Tibial artery (tissue), 4 donors: ENCODE measurements around the gene IPO4.

ENCODE experiments used
- DNase-seq, 2 donors: peaks; one replicate each; pipeline ENCODE4 v3.0.0-alpha.2; 2019
- H3K27ac ChIP-seq, 2 donors: fragments of 200-600 bp; sonication (generic) in 1 of 2; 1 replicate in 1 of 2; 2 replicates in 1 of 2; pipeline ENCODE4 v1.5.1; 2018 to 2019; ENCODE audit warnings: mild to moderate bottlenecking in 1 of 2
- H3K27me3 ChIP-seq, 2 donors: fragments of 200-600 bp; sonication (generic) in 1 of 2; one replicate each; pipeline versions ENCODE4 v1.5.1 to v1.6.0; 2016 to 2019
- H3K36me3 ChIP-seq, 3 donors: fragments of 200-600 bp; sonication (generic) in 2 of 3; one replicate each; pipeline ENCODE4 v1.5.1; 2016 to 2019; ENCODE audit warnings: mild to moderate bottlenecking in 2 of 3
- H3K4me1 ChIP-seq, 4 donors: fragments of 200-600 bp; sonication (generic) in 2 of 4; 1 replicate in 3 of 4; 2 replicates in 1 of 4; pipeline ENCODE4 v1.5.1; 2016 to 2019
- H3K4me3 ChIP-seq, 2 donors: fragments of 200-600 bp; sonication (generic) in 1 of 2; 1 replicate in 1 of 2; 2 replicates in 1 of 2; pipeline ENCODE4 v1.5.1; 2018 to 2019; ENCODE audit warnings: mild to moderate bottlenecking in 2 of 2
- H3K9me3 ChIP-seq, 3 donors: fragments of 200-600 bp; sonication (generic) in 1 of 3; one replicate each; pipeline ENCODE4 v1.5.1; 2016 to 2019
- CTCF ChIP-seq, 2 experiments: fragments of 200-600 bp in 1 of 2; fragments of 450-650 bp in 1 of 2; IDR thresholded peaks; one replicate each; pipeline ENCODE4 v1.5.1; 2017 to 2019; ENCODE audit warnings: antibody characterized with exemption in 2 of 2, mild to moderate bottlenecking in 1 of 2, moderate library complexity in 1 of 2
- intact Hi-C: fragments of 100-400 bp; cut with DNase I; formaldehyde crosslinking; loops from one replicate; pipeline ENCODE4 v1.15.0; 2023; ENCODE audit warnings: low total_unique reads

IPO4 gene

GRCh38 chr14:24160499-24160849 lies 28.1 kb downstream of the IPO4 start:
- peaks cover 59 to 79% (median 60%) of the 10 kb centered on the region in 3 donors for H3K36me3 ChIP-seq
- no peak for DNase-seq
- no peaks in the 10 kb centered on the region for H3K27me3 ChIP-seq
- peak overlapping the region; percentile 84 to 93 for H3K27ac ChIP-seq
- no peaks in the 10 kb centered on the region for H3K9me3 ChIP-seq
- intact Hi-C loops = no loop called here
- no peak overlapping the region for H3K4me3 ChIP-seq
- TF ChIP-seq CTCF (IDR thresholded peaks at IDR 0.05) = no peak
- peaks cover 0 to 37% (median 28%) of the 10 kb centered on the region in 4 donors for H3K4me1 ChIP-seq

- intact Hi-C loops = no loop called here
- no peak for TF ChIP-seq CTCF (IDR thresholded peaks at IDR 0.05)
- Histone ChIP-seq H3K4me1 (peaks cover 0 to 37% (median 28%) of the 10 kb centered on the region in 4 donors), H3K36me3 (peaks cover 59 to 79% (median 60%) of the 10 kb centered on the region in 3 donors), H3K27ac (peak overlapping the region; percentile 84 to 93), H3K4me3 (no peak overlapping the region), H3K27me3 (no peaks in the 10 kb centered on the region), H3K9me3 (no peaks in the 10 kb centered on the region)
- no peak for DNase-seq
These were observed 28.7 kb downstream of the IPO4 start for GRCh38 chr14:24159777-24160498.

GRCh38 chr14:24157331-24157730 lies 31.3 kb downstream of the IPO4 start:
- Histone ChIP-seq H3K36me3 (peaks cover 47 to 83% (median 55%) of the 10 kb centered on the region in 3 donors), H3K27ac (no peak overlapping the region), H3K4me3 (no peak overlapping the region), H3K4me1 (peaks cover 0 to 16% (median 12%) of the 10 kb centered on the region in 4 donors), H3K27me3 (no peaks in the 10 kb centered on the region), H3K9me3 (no peaks in the 10 kb centered on the region)
- no peak for TF ChIP-seq CTCF (IDR thresholded peaks at IDR 0.05)
- intact Hi-C loops = no loop called here
- no peak for DNase-seq

DNA sequence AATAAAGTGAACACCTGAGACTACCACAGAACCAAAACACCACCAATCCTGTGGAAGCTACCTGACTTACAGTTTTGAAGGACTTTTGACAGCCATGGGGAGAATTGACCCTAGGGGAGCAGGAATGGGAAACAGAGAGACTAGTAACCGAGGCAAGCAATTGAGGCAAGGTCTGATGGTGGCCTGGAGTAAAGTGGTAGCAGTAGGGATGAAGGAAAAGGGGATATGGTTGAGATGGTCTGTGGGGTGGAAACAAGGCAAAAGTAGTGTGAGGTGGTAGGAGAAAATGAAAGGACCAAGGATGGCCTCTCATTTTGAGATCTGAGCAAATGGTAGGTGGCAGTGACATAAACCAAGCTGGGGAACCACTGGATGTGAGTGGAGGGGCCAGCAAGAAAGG lies 31.8 kb downstream of the IPO4 start:
- intact Hi-C loops = no loop called here
- H3K4me3 ChIP-seq = no peak overlapping the region
- no peak for DNase-seq

DNA sequence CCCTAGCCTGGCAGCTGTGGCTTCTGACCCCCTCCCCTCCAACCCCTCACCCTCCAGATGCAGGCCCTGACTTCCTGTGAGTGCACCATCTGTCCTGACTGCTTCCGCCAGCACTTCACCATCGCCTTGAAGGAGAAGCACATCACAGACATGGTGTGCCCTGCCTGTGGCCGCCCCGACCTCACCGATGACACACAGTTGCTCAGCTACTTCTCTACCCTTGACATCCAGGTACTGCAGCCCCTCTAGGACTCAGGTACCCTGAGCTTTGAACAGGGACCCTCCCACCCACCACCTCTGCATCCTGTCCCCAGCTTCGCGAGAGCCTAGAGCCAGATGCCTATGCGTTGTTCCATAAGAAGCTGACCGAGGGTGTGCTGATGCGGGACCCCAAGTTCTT lies 33.5 kb downstream of the IPO4 start:
- Histone ChIP-seq H3K4me3 (no peak overlapping the region), H3K9me3 (no peaks in the 10 kb centered on the region), H3K27me3 (no peaks in the 10 kb centered on the region), H3K27ac (no peak overlapping the region), H3K36me3 (peaks cover 68 to 98% (median 78%) of the 10 kb centered on the region in 3 donors), H3K4me1 (no peaks in the 10 kb centered on the region)
- DNase-seq = no peak
- intact Hi-C loops = no loop called here
- TF ChIP-seq CTCF (IDR thresholded peaks at IDR 0.05) = no peak

More for the DNA sequence above, 31.8 kb downstream of the IPO4 start:
- H3K36me3 ChIP-seq = peaks cover 52 to 88% (median 60%) of the 10 kb centered on the region in 3 donors
- peaks cover 0 to 11% (median 7%) of the 10 kb centered on the region in 4 donors for H3K4me1 ChIP-seq
- H3K27ac ChIP-seq = no peak overlapping the region
- no peaks in the 10 kb centered on the region for H3K9me3 ChIP-seq
- no peak for TF ChIP-seq CTCF (IDR thresholded peaks at IDR 0.05)
- H3K27me3 ChIP-seq = no peaks in the 10 kb centered on the region
